Cardiac fibroblast (primary cell): Measurements from ENCODE around the gene LACTBL1.
"Not testable (repeated sequence)": the region's sequence is repeated elsewhere in the genome, so short reads cannot be mapped to it uniquely, and the experiment has no call there.

ENCODE experiments used
- DNase-seq, 2 donors: peaks; one replicate each; pipeline versions ENCODE4 v3.0.0 to v3.0.0-alpha.2; 2010; ENCODE audit warnings: low read depth in 2 of 2
- H3K4me3 ChIP-seq, 2 donors: replicated peaks in 1 of 2; 1 replicate in 1 of 2; 2 replicates in 1 of 2; pipeline ENCODE4 v1.5.1; 2011; ENCODE audit warnings: low read depth in 2 of 2, low read length in 2 of 2, mild to moderate bottlenecking in 2 of 2, moderate library complexity in 1 of 2
- TF ChIP-seq, protein P1 (sequence below): IDR thresholded peaks from one replicate; pipeline ENCODE4 v1.5.1; 2011; ENCODE audit warnings: low read depth, mild to moderate bottlenecking, low read length, inconsistent platforms

Gene LACTBL1

DNA sequence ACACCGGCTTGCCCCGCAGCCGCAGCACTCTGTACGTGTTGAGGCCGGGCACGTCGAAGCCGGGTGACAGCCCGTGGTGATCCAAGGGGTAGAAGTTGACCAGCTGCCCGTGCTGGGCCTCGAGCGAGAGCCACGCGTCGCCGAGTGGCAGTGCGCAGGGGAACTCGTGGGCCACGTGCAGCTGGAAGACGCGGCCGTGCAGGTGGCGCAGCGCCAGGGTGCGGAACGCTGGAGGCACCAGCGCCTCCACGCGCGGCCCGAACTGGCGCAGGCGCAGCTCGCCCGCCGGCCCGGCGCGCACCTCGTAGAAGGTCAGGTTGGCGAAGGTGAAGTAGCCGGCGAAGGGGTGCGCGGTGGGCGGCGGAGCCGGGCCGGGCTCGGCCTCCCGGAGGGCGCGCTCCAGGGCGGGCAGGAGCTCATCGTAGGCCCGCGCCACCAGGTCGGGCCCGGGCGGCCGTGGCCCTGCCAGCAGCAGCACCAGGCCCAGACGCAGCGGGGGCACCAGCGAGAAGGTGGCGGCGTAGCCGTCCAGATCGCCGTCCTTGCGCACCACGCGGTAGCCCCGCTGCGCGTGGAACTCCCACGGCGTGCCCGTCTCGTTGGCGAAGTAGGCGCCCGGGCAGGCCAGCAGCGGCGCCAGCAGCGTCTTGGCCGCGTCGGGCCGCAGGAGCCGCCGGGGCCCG is 19.5 kb downstream of the LACTBL1 start:
- H3K4me3 ChIP-seq: no peak overlapping the region
- TF ChIP-seq, protein P1, sequence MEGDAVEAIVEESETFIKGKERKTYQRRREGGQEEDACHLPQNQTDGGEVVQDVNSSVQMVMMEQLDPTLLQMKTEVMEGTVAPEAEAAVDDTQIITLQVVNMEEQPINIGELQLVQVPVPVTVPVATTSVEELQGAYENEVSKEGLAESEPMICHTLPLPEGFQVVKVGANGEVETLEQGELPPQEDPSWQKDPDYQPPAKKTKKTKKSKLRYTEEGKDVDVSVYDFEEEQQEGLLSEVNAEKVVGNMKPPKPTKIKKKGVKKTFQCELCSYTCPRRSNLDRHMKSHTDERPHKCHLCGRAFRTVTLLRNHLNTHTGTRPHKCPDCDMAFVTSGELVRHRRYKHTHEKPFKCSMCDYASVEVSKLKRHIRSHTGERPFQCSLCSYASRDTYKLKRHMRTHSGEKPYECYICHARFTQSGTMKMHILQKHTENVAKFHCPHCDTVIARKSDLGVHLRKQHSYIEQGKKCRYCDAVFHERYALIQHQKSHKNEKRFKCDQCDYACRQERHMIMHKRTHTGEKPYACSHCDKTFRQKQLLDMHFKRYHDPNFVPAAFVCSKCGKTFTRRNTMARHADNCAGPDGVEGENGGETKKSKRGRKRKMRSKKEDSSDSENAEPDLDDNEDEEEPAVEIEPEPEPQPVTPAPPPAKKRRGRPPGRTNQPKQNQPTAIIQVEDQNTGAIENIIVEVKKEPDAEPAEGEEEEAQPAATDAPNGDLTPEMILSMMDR: no peak
- DNase-seq: no peak

DNA sequence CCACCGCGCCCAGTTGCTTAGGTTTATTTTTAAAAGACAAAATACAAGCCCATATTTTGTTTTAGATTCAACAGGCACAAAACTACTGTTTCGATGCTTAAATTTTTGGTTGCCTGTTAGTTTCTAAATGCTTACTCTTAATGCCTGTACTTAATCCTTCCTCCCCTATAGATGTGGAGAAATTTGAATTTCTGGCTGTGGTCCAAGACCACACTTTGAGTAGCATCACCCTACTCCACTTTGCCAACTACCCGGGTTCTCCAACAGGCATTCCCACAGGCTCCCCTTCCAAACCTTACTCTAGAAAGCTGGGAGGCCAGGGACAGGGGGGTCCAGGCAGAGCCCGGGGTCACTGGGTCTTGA is 20.0 kb downstream of the LACTBL1 start:
- H3K4me3 ChIP-seq: no peak overlapping the region
- TF ChIP-seq, protein P1: no peak
- no peak for DNase-seq

DNA sequence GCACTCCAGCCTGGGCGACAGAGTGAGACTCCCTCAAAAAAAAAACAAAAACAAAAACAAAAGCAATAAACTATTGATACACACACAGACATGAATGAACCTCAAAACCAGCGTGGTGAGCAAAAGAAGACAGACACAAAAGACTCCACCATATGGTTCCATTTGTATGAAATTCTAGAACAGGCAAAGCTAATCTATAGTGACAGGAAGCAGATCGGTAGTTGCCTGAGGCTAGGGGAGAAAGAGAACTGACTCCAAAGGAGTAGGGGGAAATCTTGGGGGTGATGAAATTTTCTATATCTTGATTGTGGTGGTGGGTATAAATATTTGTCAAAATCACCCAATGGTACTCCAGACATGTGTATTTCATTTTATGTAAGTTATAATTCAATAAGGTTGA is 20.9 kb downstream of the LACTBL1 start:
- TF ChIP-seq, protein P1: no peak
- no peak for DNase-seq
- H3K4me3 ChIP-seq: no peak overlapping the region

DNA sequence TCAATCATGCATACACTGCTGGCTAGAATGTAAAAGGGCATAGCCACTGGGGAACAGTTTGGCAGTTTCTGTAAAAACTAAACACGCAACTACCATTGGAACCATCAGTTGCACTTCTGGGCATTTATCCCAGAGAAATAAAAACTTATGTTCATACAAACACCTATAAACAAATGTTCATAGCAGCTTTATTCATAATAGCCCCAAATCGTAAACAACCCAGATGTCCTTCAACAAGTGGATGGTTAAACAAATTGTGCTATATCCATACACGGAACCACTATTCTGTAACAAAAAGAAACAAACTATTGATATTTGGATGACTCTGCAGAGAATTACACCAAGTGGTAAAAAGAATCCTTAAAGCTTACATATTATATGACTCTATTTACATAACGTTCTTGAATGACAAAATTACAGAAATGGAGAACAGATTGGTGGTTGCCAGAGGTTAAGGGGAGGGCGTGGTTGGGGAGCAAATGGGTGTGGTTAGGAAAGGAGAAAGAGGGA is 22.8 kb downstream of the LACTBL1 start:
- H3K4me3 ChIP-seq: no peak overlapping the region
- DNase-seq: no peak
- TF ChIP-seq, protein P1: no peak

DNA sequence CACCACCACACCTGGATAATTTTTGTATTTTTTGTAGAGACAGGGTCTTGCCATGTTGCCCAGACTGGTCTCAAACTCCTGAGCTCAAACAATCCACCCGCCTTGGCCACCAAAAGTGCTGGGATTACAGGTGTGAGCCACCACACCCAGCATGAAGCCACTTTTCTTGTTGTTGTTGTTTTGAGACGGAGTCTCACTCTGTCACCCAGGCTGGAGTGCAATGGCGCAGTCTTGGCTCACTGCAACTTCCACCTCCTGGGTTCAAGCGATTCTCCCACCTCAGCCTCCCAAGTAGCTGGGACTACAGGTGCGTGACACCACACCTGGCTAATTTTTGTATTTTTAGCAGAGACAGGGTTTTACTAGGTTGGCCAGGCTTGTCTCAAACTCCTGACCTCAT is 27.5 kb downstream of the LACTBL1 start:
- DNase-seq, H3K4me3 ChIP-seq: not testable (repeated sequence)

DNA sequence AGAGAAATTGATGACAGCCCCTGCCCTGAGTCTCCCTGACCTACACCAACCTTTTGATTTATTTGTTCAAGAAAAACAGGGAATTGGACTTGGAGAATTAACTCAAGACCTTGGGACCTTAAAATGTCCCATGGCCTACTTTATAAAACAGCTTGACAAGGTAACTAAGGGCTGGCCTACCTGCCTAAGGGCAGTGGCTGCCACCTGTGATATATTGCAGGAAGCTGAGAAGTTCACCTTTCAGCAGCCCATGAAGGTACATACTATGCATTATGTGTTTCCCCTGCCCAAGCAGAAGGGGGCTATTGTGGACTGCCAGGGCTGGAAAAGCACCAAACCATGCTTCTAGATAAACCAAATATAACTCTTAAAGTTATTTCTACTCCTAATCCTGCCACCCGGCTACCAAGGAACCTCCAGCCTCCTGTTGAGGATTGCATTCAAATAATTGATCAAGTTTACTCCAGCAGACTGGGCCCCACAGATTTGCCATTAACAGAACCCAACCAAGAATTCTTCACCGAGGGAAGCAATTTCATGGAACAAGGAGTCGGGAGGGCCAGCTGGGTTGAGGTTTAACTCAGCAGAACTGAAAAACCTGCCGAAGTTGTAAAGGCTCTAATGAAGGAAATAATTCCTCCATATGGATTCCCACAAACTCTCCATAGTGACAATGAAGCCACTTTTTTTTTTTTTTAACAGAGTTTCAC is 28.2 kb downstream of the LACTBL1 start:
- TF ChIP-seq, protein P1: no peak
- no peak for DNase-seq
- no peak overlapping the region for H3K4me3 ChIP-seq

DNA sequence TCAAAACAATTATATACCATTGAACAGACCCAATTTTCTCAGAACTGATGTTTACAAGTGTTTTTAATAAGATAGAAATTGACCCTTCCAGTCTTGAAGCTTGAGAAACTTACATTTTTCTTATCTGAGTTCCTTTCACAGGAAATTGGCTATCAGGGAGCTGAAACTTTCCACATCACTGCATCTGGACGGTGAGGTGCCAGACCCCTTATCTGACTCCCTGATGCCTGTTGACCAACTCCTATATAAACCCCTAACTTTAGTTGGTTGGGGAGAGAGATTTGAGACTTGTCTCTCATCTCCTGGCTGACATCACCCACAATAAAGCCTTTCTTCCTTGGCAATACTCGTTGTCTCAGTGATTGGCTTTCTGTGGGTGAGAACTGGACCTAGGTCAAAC is 31.4 kb downstream of the LACTBL1 start:
- no peak overlapping the region for H3K4me3 ChIP-seq
- DNase-seq: no peak
- TF ChIP-seq, protein P1: no peak
